ENCODE data around the gene GCH1.

GCH1 gene

DNA sequence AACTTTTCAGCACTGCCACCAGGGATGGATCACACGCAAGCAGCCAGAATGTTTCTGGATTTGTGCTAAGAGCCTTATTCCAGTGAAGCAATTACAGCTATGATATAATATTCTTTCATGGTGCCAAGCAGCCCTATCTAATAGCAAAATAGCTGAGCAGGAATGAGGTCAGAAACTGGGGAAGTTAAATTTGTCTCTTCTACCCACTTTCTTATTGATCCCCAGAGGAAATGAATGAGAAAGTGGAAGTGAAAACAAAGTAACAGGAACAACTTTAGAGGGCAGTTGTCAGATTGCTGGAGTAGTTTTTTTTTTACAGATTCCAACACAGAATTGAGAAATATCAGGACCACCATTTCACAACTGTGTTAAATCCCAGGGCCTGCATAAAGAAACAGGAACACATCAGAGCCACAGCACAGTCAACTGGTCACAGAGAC is 44.8 kb downstream of the GCH1 start:
- DNase-seq: no peak

DNA sequence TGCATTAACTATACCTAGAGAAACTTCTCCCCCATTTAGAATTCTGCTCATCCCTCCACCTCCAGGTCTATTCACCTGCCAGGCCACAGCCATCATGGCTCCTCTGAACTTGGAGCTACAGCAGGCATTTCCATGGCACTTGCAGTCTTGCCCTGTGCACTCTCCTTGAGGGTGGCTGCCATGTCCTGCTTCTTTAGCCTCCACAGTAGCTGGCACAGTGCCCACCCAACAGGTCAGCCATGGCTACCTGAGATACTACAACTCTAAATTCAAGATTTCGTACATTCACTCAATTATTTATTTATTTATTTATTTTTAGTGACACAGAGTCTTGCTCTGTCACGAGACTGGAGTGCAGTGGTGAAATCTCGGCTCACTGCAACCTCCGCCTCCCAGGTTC is 46.5 kb downstream of the GCH1 start:
- DNase-seq: no peak

DNA sequence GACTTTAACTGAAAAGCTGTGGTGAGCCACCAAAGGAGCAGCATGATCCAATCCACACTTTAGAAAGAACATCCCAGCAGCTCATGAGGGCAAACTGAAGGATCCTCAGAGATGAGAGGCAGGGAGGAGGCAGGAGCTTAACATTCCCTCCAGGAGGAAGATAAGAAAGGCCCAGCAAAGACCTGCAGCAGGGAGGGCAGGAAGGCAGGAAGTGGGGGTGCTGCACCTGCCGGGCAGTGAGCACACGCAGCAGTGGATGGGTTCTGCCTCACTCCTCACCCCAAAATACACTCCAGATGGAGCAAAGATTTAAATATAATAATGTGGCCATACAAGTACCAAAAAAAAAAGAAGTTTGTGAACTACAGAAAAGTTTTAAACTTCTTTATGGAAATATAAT is 48.4 kb downstream of the GCH1 start:
- no peak for DNase-seq

DNA sequence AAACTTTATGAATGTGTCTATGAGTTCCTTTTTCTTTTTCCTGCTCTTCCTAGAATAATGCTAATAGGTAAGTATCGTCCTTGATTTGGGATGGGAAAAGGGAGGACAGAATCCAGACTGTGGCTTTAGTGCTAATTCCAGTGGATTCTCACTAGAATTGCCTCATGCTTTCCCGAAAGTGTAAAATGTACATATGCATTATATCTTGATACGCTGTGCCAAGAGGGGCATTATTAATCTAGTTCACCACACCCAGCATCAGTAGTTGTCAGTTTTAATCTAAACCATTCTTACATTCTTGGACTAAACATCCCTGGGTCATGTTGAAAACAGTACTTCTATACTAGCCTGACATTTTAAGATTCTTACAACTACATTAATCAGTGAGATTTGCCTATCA is 49.3 kb downstream of the GCH1 start:
- no peak for DNase-seq

DNA sequence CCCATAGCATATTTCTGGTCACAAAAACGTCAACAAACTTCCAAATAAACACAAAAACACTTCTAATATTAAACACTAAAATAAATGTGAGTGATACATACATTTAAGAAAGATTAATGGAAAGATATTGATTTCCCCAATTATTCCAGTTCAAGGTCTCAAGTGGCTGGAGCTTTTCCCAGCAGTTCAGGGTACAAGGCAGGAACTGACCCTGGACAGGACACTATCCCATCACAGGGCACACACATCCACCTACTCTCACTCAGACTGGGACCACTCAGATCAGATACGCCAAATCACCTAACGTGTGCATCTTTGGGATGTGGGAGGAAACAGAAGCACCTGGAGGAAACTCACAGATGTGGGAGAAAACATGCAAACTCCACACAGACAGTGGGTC is 50.4 kb downstream of the GCH1 start:
- DNase-seq: no peak

DNA sequence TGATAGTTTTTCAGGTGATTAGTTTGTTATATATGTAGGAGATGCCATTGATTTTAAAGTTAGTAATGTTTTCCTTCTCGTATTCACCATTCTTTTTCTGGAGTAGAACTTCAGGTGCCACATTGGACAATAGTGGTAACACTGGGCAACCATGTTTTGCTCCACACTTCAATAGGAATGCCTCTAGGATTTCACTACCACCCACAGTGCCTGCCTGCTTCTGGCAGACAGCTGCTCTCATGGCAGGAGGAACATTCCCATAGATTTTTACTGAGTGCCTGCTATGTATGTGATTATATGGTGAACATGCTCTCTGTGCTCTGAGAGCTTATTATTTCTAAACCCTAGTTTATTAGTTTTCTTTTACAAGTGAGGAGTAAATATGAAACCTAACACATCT is 53.7 kb downstream of the GCH1 start:
- no peak for DNase-seq

DNA sequence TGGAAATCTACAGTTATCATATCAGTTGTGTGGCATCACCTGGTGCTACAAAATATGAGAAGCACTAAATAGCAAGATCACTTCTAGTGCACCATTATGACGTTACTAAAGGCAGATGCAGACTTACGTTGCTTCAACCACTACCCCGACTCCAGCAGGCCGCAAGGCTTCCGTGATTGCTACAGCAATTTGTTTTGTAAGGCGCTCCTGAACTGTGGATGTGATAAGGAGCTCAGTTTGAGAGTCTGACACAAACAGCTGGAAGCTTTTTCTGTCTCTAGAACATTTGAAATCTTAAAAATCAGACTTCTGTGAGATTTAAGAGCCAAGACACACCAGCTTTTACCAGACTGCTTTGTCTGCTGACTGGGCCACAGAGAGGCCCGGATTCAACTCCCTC is 57.0 kb downstream of the GCH1 start:
- no peak for DNase-seq

DNA sequence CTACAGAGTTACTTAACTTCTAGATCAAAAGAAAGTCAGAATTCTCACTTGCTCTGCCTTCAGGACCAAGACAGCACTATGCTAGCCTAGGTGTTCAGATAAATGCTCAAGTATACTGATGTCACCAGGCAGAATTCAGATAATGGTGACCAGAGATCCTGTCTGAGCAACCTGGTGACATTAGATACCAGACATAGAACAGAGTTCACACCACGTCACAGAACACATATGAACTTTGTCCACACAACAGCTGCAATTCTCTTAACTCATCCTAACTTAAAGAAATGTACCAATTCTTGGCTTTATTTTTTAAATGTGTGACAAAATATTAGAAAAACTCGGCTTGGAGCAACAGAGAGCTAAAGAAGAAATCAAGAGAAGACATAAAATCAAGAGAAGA is 58.1 kb downstream of the GCH1 start:
- DNase-seq: no peak

DNA sequence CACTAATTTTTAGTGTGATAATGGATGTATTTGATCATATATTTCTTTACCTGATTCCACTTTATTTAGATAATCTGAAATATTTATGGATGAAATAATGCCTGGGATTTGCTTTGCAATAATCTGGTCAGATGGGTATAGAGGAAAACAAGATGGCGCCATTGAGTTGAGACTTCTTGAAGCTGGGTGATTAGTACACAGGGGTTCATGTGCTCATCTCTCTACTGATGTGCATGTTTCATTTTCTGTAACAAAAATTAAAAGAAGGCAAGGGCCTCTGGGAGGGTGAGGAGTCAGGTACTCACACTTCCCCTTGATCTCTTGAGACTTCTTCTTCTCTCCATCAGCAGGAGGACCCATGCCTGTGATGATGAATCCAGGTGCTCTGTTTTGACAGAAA is 61.8 kb downstream of the GCH1 start:
- no peak for DNase-seq

DNA sequence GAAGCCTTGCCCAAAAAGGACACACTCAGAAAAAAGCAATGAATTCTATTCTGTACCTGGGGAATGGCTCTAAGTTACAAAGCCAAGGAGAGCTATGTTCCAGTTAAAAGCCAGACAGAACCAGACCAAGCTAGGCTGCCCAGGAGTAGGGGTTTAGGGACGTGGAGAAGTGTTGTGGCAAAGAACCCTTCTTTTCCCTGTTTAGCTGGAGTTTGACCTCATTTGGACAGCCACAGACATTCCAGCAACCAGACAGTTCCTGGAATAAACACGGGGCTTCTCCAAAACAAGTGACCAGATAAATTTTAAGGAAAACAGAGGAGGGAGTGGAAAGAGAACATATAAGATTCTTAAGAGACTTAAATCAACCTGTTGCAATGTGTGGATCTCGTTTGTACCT is 62.3 kb downstream of the GCH1 start:
- no peak for DNase-seq

DNA sequence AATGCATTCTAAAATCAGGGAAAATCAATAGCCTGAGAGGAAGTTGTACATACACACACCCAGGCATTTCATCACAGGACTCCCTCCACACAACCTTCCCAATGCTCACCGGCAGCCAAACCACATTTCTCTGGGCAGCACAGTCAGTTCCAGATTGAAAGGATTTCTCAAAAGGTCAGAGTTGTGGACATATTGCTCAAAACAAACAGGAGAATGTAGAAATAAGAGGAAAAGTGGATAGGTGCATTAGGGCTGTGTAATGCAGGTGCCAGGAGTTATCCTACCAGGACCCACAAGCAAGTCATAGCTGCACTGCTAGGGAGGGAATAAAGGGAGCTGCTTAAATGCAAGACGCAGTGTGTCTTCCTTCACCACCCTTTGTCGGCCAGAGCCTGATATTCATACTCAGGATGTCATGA is 62.9 kb downstream of the GCH1 start:
- DNase-seq: no peak

DNA sequence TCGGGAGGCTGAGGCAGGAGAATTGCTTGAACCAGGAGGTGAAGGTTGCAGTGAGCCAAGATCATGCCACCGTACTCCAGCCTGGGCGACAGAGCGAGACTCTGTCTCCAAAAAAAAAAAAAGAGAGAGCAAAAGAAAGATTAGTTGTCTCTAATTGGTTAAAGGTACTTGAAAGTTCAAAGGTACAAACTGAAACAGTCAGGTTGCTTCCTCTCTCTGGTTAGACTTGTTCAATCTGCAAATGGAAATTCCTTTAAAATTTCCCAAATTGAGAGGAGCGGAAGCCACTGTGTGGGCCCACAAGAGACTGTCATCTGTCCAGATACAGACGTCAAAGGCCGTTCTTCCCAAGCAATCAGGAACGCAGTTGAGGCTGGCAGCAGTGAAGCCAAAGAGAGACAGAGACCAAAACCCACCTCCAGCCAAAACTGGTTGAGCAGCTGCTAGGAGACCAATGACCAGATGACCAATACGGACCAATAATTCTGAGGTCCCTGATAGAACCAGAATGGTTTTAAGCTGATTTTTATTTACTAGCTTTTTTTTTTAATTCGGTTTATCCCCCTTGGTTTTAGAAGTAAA is 63.6 kb downstream of the GCH1 start:
- DNase-seq: no peak

DNA sequence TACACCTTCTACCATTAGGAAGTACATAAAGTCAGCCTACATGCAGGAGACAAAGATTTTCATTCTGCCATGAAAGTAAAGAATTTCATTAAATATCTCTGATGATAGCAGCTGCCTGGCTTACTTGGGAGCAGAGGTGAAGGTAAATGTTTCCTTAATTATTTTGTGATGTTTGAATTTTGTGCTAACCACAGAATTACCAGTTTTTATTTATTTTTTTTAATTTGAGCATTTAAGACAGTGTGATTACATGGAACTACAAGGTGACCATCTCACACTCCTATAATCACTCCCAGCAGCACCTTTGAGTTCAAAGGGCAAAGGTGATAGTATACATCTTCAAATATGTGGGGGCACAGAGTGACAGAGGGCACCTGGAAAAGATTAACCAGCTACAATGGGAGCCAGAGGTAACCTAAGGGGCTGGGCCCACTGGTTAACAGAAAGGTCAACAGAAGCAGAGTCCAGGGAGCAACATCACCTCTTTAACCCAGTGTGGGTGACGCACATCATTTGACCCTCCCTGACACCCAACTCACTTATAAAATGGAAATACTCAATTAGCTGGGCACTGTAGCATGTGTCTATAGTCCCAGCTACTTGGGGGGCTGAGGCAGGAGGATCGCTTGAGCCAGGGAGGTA is 65.0 kb downstream of the GCH1 start:
- DNase-seq: no peak

DNA sequence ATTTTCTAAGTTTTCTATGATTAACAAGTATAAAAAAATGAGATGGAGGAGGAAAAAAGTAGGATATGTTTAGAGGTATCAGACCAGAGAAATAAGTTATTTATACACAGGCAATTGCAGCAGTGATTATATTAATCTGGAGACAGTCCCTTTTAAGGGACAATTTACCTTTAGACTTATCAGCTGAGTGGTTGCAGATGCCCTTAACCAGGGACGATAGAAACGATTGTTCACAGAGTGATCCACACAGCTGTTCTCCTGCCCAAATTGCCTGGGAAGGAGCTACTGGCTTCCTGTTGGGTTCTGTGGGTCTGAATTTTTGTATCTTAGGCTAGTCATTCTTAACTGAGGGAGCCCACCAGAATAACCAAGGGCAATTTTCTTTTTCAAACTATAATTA is 66.4 kb downstream of the GCH1 start:
- no peak for DNase-seq

DNA sequence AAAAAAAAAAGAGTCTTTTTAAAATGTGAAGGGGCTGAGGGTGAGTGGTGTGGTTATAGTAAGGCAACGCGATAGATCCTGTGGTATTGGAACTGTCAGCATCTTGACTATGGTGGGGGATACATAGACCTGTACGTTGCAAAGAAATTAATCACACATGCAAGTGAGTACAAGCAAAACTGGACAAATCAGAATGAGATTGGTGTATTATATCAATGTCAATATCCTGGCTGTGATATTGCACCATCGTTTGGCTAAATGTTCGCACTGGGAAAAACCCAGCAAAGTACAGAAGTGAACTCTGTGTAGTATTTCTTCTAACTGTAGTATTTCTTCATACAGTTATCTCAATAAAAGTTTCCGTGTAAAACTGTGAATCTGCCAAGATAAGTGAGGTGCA is 67.9 kb downstream of the GCH1 start:
- DNase-seq: no peak

DNA sequence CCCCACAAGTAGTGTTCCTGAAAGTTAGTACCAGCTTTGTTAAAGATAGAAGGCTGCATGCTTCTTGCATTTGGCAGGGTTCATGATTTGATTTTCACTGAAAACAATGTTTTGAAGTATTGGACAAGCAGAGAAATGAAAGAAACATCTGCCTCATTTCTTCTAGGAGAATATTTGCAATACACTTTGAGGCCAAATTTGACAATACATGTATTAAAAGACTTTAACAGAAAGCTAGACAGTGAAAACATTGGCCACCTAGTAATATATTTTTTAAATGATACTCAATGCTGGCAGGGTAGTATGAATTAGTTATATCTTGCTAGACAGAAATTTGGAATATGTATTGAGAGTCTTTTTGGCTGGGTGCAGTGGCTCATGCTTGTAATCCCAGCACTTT is 68.5 kb downstream of the GCH1 start:
- no peak for DNase-seq

DNA sequence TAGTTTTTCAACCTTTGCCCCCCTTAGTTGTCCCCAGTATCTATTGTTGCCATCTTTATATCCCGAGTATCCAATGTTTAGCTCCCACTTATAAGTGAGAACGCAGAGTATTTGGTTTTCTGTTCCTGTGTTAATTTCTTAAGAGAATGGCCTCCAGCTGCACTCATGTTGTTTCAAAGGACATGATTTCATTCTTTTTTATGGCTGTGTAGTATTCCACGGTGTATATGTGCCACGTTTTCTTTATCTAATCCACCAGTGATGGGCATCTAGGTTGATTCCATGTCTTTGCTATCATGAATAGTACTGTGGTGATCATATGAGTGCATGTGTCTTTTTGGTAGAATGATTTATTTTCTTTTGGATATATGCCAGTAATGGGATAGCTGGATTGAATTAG is 72.0 kb downstream of the GCH1 start:
- DNase-seq: no peak

DNA sequence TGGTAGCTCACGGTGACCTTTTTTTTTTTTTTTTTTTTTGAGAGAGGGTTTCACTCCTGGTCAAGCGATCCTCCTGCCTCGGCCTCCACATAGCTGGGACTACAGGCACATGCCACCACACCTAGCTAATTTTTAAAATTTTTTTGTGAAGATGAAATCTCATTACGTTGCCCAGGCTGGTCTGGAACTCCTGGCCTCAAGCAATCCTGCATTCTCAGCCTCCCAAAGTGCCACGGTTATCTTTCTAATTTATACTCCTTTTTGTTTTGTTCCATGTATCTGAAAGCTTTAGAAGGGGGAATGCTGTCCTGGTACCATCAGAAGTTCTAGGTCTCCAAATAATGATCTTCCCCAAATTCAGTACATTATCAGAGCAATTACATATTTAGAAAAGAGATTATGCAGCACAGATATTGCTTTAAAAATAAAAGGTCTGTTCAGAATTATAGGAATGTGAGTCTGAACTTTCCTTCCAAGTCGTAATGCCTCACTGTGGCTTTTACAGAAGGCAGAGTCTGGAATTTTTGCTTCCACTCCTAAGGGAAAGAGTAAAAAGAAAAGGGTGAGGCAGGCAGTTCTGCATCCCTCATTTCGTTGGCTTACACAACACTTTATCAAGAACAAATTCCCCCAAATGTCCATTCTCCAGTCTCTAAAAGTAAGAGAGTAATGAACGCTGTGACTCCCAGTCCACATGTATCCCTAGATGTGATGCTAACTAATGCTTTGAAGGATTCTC is 73.0 kb downstream of the GCH1 start:
- no peak for DNase-seq

DNA sequence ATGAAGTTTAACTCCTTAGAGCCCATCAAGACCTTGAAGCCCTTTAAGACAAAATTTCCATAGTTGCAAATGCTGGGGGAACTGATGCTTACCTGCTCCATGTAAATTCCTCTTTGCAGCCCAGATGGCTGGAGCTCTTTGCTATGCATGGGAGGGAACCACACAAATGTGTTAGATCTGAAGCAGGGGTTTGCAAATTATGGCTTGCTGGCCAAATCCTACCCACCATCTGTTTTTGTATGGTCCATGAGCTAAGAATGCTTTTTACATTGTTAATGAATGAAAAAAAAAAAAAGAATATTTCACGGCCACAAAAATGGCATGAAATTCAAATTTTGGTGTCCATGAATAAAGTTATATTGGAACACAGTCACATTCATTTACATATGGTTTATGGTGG is 74.6 kb downstream of the GCH1 start:
- DNase-seq: no peak

DNA sequence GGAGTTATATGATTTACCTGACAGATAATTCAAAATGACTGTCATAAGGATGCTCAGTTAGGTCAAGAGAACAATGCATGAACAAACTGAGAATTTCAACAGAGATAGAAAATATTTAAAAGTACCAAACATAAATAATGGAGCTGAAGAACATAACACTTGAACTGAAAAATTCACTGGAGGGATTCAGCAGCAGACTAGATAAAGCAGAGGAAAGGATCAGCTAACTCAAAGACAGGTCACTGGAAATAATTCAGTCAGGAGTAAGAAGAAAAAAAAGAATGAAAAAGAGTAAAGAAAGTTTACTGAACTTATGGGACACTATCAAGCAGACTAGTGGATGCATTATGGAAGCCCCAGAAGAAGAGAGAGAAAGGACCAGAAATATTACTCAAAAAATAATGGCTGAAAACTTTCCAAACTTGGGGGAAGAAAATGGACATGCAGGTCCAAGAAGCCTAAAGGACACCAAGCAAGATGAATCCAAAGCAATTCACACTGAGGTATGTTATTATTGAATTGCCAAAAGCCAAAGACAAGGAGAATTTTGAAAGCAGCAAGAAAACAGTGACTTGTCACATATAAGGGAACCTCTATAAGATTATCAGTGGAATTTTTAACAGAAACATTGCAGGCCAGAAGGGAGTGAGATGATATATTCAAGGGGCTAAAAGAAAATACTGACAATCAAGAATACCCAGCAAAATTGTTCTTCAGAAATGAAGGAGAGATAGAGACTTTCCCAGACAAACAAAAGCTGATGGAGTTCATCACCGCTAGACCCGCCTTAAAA is 78.7 kb downstream of the GCH1 start:
- DNase-seq: no peak

DNA sequence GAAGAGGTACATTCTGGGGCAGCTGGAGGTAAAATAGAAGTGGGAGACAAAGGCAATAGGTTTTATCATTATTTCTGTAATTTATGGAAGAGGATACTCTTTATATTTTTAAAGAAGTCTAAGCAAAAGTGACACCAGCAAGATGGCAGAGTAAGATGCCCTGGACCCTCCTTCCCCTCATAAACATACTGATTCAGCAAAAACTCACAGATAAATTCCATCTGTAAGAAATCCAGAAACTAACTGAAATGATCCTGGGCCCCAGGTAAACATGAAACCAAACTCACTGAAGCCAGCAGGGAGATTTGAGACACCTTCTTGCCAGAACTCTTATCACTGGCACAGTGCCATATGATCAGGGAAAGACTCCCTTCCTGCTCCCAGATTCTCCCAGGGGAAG is 79.9 kb downstream of the GCH1 start:
- DNase-seq: no peak

DNA sequence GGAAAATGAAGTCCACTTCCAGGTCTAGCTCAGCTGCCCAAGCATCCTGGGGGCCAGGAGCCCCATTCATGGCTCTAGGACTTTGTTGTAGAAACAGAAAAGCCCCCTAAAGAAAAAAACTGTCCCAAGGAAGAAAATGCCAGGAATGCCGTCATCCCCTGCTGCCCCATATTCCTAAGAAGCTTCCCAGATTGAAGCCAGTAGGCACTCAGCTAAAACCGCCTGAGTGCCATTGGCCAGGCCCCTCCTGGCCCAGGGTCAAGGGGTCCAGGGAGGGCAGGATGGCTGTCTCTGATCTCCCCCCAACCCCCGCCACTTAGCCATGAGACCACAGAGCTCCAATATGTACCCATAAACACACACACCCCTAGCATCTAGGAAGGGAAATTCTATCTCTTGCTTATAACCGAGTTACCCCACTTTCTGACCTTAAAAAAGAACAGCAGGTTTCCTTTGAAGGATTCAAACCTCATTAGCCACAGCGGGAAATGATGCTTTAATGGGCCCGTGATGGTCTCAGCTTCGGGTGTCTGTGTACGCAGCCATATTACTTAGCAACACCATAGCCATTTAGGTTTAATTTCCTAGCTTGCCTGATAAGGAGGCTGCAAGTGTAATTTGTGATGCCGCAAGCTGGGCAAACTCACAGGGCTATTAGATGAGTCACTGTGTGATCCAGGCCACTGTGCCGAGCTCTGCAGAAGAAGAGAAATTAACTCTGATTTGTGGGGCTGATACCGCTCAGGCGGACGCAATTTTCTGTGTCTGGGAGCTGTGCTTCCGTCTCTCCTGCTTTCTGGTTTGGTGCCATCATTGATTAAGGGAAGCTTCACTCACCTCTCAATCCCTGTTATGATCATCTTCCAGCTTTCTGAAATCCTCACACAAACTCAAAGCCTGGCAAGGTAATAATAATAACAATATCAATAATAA is 84.2 kb downstream of the GCH1 start:
- no peak for DNase-seq

DNA sequence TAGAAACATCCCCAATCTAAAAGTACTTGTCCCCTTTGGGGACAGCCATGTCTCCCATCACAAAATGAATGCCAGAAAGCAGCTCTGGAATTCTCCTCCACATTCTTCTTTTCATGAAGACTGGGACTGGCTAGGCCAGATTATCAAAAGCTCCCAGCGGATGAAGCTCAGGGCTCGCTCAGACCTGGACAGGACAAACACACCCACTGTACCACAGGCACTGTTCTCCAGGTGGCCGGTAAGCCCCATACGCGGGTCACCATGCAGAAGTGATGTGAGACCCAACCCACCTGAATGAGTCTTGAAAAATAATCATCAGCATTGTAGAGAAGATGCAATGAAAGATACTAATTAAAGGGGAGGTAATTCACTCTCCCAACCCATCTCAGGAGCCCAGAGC is 85.1 kb downstream of the GCH1 start:
- no peak for DNase-seq
